T-helper 22 cell (primary cell): Measurements from ENCODE around the gene PIP5K1A.

Experiments
- DNase-seq: peaks from one replicate; pipeline ENCODE4 v3.0.0-alpha.2; 2020; ENCODE audit warnings: low read depth

Gene PIP5K1A

DNA sequence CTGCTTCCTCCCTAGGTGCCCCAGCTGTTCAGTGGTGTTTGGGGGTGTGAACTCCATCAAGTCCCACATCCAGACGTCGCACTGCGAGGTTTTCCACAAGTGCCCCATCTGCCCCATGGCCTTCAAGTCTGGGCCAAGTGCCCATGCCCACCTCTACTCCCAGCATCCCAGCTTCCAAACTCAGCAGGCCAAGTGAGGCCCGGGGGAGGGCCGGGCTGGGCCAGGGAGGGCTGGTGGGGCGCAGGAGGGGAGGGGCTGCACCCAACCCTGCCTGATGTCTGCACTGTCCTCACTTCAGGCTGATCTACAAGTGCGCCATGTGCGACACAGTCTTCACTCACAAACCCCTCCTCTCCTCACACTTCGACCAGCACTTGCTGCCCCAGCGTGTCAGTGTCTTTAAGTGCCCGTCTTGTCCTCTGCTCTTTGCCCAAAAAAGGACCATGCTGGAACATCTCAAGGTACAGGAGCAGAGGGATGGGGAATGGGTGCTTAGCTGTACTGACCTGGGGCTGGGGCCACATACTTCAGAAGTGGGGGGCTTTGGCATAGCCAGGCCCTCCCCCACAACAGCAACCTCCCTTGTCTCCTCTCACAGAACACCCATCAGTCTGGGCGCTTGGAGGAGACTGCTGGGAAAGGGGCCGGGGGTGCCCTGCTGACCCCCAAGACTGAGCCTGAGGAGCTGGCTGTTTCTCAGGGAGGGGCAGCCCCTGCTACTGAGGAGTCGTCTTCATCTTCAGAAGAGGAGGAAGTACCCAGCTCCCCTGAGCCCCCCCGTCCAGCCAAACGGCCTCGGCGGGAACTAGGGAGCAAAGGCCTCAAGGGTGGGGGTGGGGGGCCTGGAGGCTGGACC, 91.0 kb downstream of the PIP5K1A start:
- no peak for DNase-seq

DNA sequence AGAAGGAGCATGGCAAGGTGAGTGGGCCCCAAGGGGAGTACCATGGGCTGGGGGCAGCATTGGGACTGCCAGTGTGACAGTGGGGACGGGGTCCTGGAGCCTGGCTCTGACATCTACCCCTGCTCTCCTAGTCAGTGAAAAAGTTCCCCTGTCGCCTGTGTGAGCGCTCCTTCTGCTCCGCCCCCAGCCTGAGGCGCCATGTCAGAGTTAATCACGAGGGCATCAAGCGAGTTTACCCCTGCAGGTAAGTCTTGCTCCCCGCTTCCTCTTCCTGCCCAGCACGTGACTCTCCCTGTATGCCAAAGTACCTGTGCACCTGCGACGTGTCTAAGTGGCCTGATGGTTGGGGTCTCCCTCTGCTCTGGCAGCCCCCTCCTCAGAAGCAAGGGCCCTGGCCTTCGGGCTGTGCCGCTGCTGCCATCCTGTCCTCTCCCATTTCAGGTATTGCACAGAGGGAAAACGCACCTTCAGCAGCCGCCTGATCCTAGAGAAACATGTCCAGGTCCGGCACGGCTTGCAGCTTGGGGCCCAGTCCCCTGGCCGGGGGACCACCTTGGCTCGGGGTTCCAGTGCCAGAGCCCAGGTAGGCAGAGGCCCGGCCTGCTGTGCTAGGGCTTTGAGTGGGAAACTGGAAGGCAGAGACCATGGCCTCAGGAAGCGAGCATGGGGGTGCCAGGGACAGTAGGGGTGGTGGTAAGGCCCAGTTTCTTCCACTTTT, 91.8 kb downstream of the PIP5K1A start:
- DNase-seq, result no peak

DNA sequence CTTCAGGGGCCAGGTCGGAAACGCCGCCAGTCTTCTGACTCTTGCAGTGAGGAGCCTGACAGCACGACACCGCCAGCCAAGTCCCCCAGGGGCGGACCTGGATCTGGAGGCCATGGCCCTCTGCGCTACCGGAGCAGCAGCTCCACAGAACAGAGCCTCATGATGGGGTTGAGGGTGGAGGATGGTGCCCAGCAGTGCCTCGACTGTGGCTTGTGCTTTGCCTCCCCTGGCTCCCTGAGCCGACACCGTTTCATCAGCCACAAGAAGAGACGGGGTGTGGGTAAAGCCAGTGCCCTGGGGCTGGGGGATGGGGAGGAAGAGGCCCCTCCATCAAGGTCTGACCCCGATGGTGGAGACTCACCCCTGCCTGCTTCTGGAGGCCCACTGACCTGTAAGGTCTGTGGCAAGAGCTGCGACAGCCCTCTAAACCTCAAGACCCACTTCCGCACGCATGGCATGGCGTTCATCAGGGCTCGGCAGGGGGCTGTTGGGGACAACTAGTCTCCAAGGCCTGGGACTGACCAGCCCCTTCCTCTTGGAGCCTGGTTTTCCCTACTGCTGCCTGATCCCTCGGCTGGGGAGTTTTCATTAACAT, 92.5 kb downstream of the PIP5K1A start:
- no peak for DNase-seq

DNA sequence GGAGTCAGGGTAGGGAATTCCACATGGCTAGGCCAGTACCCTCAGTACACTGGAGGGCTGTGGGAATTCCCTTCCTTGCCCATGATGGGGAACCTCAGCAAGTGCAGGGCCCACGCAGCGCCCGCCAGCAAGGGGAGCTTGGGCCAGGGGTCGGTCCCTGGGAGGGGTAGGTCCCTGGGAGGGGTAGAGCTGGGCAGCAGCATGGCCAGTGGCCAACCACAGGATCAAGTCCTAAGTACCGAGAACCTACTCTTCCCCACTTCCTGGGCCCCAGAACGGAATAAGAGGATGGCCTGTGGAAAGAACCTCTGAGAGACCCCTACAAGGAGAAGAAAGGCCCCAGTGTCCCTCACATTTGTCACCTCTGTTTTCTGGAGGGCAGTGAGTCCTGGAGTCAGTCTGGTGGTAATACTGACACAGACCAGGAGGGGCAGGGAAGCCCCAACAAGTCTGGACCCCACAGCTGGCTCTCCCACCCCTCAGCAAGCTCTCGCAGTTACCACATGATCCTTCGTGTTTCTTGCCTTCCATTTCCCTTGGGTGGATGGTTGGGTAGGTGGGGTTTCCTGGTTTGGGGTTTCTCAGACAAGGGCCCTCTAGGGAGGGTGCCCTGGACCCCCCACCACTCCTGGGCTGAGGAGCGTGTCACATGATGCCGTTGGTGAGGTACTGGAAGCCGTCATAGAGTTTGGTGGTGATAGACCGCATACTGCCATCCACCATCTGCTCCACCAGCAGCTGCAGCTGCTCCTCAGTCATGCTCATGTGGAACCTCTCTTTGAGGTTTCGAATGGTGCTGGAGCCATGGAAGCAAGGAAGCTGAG, 94.1 kb downstream of the PIP5K1A start:
- no peak for DNase-seq

DNA sequence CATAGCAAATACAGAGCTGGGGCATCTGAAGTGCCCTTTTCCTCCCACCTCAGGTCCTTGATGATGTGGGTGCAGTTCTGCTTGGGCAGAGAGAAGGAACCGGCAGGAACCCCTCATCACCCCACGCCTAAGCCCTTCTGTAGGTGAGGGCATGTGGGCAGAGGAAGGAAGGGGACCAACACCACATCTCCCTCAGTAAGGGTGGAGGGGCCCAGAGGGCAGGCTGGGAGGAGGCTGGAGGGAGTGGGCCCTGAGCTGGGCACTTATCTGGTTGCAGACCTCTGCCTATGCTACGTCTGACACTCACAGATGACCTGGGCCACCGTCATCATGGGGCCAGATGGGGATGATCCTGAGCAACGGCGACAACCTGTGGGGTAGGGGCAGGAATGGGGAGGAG, 94.7 kb downstream of the PIP5K1A start:
- no peak for DNase-seq

DNA sequence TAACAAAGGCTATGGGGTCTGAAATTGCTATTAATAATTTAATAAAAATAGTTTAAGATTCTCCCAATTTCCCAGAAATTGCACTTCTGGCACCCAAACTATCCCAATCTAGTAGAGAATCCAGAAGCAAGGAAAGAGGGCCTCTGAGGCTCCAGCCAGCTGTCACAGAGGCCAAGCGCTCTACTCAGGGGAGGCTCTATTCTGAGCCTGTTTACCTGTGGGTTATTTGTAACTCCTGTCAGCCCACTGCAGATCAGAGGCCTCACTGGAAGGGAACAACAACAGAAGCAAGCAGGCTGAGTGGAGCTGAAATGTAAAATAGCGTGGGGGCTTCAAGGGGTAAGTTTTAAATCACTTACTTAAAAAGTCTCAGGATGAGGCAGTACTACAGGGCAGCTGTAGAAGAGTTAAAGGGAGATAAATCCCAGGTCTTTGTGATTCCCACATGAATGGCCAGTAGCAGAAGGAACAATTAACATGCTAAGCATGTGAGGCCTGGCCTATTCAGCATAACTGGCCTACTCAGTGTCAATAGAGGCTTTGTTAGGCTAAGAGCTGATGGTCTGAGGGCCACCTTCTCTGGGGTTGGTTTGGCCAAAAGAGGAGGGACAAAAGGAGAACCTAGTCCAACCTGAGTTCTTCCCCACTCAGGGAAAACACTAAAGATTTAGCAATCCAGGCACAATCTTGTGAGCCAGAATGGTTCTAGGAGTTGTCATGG, 96.5 kb downstream of the PIP5K1A start:
- DNase-seq, result no peak
